HG03521 (cell line): ENCODE data around the gene DCP2.
"Not testable (repeated sequence)": the region's sequence is repeated elsewhere in the genome, so short reads cannot be mapped to it uniquely, and the experiment has no call there.

ENCODE experiments used
- ATAC-seq: cut with Tn5 transposase; IDR thresholded peaks from one replicate; pipeline ENCODE4 v1.9.1; 2021; ENCODE audit warnings: mild to moderate bottlenecking, moderate library complexity; ENCODE audit not compliant: unreplicated experiment

DCP2 gene

DNA sequence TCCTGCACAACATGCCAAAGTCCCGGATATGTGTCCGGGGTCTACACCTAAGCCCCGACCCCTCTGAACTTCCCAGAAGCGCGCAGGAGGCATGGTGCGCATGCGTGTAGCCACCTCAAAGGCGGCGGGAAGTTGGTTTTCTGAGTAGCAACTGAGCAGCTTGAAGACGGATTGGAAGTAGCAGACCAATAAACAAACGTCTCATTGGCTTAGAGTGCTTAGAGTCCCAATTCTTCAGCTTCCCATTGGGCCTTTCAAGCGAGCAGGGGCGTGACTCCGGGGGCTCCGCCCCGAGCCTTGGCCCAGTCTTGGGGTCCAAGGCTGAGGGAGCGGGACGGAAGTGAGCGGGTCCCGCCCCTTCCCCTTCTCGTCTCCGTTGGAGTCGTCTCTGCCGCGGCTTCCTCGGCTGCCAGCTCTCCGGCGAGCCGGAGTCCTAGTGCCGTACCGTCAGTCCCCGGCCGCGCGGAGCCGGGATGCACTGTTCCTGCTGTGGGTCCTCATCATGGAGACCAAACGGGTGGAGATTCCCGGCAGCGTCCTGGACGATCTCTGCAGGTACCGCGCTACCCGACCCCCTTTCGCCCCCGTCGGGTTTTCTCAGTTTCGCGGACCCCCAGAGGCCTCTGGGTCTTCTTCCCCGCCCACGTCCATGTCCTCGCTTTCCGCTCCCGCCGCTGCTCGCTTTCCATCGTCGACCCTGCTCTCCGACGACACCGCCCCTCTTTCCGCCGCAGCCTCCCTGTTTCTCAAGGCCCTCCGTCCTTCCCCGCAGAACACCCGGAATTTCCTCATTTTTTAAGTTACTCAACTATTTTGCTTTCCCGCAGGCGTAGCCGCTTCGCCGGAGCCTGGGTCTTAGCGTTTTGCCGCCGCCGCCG lies at the start of gene DCP2:
TSS of gene DCP2 (plus strand) at position 367 of the 878 bp plus-strand sequence. CDS start at position 503, 136 bp downstream.
- peak; percentile 98 for ATAC-seq

GRCh38 chr5:112929336-112930081 lies 47.1 kb upstream of the DCP2 start:
- ATAC-seq = peak; percentile 43

DNA sequence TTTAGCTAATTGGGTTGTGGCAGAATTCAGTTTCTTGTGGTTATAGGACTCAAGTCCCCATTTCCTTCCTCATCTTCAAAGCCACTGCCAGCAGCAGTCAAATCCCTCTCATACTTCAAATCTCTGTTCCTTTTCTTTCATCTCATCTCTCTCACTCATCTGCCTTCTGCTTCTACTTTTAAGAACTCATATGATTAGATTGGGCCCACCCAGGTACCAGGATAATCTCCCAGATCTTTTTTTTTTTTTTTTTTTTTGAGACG lies 46.6 kb upstream of the DCP2 start:
- ATAC-seq = peak; percentile 35

DNA sequence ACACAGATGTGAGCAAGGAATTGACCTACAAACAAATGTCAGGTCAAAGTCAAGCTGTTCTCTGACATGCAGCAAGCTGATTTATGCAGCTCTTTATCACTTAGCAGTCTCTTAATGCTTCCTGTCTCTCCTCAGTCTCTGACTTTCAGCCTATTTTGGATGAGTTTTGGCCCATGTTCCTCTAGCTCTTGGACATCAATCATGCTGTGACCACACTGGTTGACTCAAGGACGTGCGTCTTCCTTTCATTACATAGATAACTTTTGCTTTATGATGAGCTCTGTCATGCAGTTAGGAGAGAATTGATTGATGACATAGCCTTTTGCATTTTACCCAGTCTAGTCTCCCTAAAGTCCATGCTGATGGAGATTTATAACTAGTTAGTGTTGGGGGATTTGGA lies 45.1 kb upstream of the DCP2 start:
- ATAC-seq = no peak

DNA sequence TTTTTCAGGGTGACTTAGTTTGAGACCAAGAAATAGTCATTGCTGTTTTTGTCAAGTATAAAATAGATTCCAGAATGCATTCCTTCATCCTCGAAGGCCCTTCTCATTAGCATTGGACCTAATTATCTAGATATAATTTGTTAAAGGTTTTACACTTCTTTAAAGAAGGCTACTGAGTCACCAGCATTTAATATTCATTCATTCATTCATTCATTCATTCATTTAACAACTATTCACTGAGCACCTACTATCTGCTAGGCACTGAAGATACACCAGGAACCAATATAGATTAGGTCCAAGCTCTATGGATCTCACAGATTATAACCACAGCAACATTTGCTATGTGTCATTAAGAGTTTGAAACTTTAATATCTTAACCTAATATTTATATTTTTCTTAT lies 43.5 kb upstream of the DCP2 start:
- ATAC-seq = no peak

DNA sequence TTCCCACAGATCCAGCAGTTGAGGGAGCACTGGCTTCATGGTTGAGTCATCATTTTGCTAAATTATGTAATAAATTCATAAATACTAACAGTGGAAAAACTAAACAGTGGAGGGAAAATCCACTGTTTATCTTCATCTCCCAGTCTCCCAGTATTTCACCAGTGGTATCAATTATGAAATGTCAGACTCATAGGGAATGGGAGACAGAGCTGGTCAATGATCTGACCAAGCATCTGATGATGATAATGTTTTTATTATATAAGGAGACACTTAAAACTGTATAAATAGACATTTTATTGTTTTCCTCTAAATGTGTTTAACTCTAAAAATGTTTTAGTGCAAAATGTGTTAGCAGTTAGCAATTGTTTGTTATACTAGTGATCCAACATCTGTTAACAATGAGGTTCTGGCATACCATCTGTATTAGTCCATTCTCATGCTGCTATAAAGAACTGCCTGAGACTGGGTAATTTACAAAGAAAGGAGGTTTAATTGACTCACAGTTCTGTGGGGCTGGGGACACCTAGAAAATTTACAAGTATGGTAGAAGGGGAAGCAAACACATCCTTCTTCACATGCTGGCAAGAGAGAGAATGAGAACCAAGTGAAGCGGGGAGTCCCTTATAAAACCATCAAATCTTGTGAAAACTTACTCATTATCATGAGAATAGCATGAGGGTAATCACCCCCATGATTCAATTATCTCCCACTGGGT lies 42.8 kb upstream of the DCP2 start:
- no peak for ATAC-seq

DNA sequence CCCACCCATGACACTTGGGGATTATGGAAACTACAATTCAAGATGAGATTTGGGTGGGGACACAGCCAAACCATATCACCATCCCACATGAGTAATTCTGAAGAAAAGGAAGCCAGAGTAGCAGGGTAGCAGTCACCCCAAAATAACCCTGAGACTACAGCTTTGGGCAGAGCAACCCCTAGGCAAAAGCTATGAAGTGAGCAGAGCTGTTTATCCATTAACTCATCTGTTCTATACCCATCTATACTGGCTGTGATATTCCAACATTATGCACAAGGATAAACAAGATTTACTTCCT lies 42.3 kb upstream of the DCP2 start:
- no peak for ATAC-seq

DNA sequence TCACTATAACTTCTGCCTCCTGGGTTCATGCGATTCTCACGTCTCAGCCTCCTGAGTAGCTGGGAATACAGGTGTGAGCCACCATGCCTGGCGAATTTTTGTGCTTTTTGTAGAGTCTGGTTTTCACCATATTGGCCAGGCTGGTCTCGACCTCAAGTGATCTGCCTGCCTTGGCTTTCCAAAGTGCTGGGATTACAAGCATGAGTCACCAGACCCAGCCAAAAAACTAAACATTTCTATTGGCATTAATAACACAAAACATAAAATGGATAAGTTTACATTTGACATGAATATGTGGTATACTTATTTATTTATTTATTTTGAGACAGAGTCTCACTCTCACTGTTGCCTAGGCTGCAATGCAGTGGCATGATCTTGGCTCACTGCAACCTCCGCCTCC lies 40.9 kb upstream of the DCP2 start:
- ATAC-seq = no peak

GRCh38 chr5:112938286-112938685 lies 38.3 kb upstream of the DCP2 start:
- no peak for ATAC-seq

GRCh38 chr5:112940670-112941069 lies 35.9 kb upstream of the DCP2 start:
- no peak for ATAC-seq

DNA sequence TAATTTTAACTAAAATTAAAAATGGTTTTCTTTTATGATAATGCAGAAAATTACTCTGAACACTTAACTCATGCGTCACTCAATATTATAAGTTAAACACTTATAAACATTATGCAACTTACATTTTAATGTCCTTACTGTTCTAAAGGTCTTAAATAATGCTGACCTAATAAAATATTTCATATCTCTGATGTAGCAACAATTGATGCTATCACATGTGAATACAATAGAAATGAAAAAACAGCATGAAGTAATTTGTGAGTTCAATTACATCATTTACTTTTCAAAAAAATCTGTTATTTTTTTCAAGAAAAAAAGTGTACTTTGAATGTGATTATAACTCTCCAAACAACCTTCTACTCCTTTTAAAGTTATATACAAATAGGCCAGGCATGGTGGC lies 28.1 kb upstream of the DCP2 start:
- ATAC-seq = no peak

DNA sequence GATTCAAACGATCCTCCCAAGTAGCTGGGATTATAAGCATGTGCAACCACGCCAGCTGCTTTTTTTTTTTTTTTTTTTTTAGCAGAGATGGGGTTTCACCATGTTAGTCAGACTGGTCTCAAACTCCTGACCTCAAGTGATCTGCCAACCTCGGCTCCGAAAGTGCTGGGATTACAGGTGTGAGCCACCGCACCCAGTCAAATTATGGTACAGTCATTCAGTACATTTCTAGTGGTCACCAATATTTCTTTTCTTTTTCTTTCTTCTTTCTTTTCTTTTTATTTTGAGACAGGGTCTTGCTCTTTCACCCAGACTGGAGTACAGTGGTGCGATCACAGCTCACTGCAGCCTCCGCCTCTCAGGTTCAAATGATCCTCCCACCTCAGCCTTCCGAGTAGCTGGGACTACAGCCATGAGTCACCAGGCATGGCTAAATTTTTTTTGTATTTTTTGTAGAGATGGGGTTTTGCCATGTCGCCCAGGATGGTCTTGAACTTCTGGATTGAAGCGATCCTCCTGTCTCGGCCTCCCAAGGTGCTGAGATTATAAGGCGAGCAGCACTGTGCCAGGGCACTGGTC lies 25.4 kb upstream of the DCP2 start:
- peak; percentile 78 for ATAC-seq

DNA sequence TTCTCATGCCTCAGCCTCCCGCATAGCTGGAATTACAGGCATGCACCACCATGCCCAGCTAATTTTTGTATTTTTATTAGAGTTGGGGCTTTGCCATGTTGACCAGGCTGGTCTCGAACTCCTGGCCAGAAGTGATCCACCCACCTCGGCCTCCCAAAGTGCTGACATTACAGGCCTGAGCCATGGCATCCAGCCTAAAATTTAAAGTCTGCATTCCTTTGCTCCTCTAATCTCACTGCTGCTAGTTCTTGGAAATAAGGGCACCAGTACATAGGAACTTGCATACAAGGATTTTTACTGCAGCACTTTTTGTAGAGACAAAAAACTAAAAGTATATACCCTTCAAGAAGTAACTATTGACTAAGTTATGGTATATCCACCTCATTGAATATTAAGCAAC lies 20.0 kb upstream of the DCP2 start:
- no peak for ATAC-seq

- no peak for ATAC-seq
These were observed 19.4 kb upstream of the DCP2 start for GRCh38 chr5:112957036-112957808.

DNA sequence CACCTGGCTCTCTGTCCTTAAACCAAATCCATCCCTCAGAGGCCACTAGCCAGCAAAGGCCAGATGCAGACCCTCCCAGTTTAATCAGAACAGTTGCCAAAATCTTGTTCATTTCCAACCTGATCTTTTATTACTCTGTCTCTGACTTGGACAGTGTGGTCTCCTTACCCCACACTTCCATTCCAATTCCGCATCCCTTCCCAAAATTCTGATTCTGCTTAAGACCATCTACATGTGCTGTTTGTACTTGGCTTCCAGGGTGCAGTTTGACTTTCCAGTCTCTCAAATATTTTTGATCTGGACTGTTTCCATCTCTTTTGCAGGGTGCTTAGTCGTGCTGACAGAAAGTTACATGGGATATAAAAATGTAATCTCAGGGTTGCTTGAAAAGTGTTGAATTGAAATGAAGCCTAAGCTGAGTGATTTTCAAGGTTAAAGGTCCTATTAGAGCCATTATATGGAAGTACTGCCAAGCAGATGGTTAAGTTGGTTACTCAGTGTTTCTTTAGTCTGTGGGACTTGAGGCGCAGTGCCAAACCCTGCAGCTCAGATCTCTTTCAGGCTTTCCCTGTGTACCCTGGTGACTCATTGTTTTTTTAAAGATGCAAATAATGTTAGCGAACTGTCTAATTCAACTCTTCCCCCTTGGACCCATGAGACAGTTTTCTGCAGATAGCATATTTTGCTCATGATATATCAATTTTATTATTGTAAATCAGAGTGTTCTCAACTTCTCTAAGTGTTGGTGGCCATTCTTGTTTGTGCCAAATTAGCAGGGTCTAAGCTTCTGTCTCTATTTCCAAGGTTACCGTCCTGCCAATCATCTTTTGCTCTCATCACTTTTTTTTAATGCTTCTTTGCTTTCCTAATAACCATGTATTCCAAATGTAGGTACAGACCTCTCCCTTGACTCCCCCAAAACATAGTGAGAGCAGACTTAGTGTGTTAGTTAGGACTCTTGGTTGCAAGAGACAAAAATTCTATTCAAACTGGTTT lies 18.2 kb upstream of the DCP2 start:
- peak; percentile 75 for ATAC-seq

DNA sequence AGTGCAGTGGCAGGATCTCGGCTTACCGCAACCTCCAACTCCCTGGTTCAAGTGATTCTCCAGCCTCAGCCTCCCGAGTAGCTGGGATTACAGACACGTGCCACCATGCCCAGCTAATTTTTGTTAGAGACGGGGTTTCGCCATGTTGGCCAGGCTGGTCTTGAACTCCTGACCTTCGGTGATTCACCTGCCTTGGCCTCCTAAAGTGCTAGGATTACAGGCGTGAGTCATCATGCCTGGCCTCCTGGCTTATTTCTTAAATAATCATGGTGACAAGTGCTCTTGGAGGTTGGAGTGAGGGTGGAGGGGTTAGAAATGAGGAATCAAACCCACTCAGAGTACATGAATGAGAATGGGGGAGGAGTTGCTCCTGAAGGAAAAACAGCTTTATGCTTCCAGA lies 16.7 kb upstream of the DCP2 start:
- not testable (repeated sequence) for ATAC-seq

DNA sequence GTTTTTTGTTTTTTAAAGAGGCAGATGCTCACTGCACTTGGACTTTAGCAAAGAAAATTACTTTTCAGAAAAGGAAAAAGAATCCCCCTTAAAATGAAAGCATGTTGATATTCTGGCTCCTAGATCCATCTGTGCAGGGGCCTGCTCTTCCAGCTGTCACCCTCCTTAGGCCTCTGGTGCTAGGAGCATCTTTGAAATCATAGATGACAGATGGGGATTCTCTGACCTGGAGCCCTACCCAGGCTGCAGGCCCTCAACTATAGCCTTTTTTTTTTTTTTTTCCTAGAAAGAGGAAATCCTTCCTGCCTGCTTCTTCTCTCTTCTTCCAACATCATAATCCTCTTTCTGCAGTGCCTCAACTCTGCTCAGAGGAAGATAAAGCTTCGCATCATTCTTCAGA lies 16.3 kb upstream of the DCP2 start:
- ATAC-seq = no peak

- ATAC-seq = no peak
These were observed 15.6 kb upstream of the DCP2 start for GRCh38 chr5:112960863-112961504.

DNA sequence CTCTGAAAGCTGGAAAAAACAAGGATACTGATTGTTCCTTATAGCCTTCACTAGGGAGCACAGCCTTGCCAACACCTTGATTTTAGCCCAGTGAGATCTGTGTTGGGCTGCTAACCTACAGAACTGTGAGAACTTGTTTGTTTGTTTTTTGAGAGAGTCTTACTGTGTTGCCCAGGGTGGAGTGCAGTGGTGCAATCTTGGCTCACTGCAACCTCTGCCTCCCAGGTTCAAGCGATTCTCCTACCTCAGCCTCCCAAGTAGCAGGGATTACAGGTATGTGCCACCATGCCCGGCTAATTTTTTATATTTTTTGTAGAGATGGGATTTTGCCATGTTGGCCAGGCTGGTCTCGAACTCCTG lies 13.2 kb upstream of the DCP2 start:
- ATAC-seq = not testable (repeated sequence)
